HG02588 (cell line): ENCODE data around the gene TANC2.
"Not testable (repeated sequence)": the region's sequence is repeated elsewhere in the genome, so short reads cannot be mapped to it uniquely, and the experiment has no call there.

Experiments
- ATAC-seq: cut with Tn5 transposase; IDR thresholded peaks from one replicate; pipeline ENCODE4 v1.9.1; 2021; ENCODE audit warnings: mild to moderate bottlenecking, moderate library complexity; ENCODE audit not compliant: unreplicated experiment

TANC2 gene

DNA sequence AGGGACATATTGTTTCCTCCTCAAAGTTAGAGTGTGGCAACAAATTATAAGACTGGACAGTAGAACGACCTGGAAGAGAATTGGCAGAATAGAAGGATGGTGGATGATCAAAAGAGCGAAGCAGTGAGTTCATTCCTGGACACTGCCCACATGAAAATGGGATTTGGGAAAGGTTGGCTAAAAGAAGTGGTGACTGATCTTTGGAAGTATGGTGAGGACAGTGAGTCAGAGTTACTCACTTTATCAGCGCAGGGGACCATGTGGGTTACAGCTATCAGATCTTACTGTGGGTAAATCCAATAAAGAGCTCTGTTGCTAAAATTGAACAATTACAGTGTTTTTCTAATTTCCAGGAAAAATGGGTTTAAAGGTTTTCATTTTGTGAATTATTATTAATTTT is 2.7 kb upstream of the TANC2 start:
- ATAC-seq: no peak

DNA sequence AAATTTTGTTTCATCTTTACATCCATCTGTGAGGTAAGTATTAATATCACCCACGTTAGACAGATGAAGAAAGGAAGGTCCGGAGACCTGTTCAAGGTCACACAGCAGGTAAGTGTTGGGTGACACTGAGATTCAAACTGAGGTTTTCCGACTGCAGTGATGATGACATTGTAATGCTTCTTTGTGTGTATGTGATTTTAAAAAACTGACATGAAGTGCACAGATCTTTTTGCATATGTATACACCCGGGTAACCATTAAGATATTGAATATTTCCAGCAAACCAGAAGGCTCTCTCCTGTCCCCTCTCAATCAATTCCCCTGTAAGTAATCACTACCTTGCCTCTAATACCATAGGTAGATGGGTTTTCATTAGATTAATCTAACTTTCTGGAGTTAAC is 1.5 kb upstream of the TANC2 start:
- ATAC-seq: no peak

DNA sequence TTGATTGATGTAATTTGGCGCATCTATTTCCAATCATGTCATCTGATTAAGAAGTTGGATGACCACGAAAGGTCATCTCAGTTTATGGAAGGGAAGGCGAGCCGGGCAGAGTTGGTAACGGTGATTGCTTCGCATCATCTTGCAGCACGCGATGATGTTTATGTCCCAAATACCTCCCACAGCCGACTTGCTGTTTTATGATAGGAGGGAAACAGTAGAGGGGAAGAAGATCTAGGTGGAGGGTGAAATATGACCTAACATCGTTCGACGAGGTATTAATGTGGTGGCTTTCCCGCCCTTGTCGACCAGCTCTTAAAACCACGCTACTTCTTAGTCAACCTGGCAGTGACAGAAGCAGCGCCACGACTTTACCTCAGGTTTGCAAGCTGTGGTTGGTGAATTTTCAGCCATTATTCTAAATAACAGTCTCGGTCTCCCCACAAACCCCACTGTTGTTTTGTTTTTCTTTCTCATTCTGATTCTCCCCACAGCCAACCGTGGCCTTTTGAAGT is 805 bp upstream of the TANC2 start:
- ATAC-seq: no peak

DNA sequence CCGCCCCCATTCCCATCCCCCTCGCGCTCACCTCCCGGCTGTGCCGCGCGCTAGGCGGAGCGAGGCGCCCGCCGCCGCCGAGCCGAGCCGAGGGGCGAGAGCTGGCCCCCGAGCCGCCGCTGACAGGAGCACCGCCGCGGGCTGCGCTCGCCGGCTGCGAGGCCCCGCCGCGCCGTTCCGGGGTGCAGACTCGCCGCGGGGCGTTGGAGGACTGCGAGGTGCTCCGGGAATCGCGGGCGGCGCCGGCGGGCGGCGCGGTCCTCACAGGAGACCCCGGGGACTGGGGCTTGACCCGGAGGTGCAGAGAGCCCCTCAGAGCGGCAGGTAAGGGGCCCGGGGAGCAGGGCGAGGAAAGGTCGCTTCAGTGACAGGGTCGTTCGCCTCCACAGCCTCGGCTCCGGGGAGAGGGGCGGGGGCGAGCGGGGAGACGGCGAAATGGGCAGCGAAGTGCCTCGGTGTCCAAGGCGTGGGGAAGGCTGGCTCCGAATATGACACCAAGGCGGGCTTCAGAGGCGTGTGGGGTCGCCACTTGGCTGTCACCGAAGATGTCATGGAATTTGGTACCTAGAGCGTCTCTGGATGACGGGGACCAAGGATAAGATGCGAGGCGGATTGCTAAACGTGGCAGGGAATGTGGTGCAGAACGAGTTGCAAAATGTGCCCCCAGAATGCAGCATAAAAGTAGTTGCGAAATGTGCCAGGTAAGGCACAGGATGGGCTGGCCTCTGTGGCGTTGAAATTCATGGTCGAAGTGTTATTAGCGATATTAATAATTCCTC is 580 bp downstream of the TANC2 start:
- ATAC-seq: no peak

DNA sequence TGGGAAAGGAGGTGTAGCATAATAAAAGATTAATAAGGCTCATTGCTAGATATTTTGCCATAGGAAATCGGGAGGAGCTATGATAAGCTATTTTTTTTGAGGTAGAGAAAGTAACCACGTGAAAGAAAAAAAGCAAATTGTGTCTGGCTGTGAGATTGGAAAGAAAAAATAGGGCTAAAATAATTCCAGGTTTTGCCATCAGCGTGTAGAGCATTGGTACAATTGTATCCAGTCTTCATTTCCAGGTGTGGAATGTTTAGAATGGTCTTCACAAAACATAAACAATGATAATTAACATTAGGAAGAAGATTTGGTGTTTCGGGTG is 1.1 kb downstream of the TANC2 start:
- ATAC-seq: no peak

DNA sequence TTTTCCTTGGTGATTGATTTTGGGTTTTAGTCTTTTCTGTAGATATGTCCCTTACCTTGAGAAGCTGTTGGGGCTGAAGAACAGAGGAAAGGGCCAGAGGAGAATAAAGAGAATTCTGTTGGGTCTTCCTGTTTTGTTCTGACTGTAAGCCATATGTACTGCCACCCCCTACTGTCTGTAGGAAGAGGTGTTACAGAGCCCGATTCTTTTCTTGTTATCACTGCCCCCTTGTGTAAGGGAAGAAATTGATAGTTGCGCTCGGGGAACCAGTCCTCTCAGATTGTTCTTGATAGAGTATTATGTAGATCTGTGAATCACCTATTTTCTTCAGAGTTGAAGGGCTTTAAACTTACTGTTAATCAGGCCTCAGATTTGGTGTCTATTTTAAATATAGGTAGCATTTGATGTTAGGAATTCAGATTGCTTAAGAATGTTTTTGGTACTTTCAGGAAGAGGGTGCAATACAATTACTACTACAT is 2.4 kb downstream of the TANC2 start:
- peak; percentile 55 for ATAC-seq

DNA sequence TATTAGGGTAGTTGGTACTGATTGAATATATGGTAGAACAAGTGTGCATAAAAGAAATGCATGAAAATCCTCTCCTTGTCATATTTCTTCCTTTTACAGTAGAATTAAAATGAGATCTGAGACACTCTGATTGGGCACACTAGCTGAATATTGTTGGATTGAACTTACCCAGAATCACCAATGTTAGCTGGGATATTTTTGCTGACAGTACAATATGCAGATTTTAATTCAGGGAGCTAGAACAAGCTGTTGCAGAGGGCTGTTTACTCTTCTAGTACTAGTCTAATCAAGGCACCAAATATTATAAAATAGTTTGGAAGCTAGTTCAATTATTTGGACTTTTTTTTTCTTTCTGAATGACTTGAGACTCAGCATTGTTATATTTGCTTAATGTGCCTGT is 4.6 kb downstream of the TANC2 start:
- no peak for ATAC-seq

DNA sequence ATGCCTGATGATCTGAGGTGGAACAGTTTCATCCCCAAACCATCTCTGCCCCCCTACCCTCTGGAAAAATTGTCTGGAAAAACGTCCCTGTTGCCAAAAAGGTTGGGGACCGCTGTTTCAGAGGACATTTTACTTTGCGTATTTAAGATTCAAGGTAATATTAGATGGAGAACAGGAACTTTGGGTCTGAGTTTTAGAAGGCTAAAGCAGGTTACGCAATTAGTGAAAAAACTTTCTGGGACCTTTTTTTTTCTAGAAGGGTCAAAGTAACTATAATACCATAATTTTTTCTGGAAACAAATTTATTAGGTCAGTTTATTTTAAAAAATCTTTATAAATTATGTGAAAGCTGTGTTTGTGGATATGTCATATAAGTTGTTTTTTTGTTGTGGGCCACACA is 5.8 kb downstream of the TANC2 start:
- no peak for ATAC-seq

DNA sequence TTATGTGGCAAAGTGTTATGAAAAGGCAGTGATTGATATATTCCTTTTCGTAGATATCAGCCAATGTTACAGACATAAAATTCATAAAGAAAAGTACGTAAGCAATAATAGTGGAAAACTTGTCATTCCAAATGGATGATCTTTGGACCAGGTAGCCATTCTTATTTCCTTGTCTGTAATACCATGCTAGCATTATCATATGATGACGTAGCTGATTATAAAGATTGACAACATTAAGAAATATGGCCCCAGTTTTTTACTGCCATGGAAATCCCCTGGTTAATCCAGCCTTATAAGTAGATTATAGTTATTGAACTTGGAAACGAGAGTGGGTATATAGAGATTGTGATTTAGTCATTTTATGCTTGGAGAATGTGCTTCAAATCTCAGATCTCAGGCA is 8.8 kb downstream of the TANC2 start:
- no peak for ATAC-seq

DNA sequence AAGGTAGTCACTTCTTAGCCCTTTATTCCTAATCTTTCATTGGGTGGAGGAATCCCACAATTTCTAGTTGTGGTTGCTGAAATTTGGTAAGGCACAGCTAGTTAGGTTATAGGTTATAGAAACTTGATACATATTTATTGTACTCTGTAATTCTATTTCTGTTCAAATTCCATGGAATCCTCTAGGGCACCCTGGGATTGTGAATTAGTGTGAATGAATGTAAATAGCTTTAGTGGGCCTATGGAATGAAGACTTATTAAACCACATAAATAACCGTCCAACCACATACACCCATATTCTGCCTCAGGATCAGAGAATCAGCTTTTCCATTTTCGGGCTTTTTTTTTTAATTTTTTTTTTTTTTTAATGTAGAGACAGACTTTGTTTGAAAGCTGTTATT is 9.2 kb downstream of the TANC2 start:
- ATAC-seq: no peak

DNA sequence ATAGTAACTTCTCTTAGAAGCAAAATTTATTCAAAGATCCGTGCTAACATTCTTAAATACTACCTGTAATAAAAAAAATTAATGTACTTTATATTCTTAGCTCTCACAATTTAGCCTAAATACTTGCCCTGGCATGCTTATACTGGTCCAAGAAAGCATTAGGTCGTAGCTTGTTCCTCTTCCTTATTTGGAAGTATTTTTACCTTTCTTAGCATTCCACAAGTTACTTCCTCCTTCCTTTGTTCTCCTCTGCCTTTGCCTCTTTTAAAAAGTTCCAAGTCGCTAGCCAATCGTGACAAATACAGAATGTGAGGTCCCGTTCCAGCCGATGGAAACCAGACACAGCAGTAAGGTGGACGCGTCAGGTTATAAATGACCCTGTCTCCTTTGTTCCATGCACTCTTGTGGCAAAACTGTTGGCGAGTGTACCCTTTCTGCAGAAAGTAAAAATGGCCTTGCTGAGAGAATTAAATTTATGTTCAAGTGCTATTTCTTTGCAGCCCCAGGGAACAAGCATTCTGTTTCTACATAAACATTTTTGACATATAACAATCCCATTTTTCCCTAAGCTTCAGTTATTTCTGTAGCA is 10.7 kb downstream of the TANC2 start:
- ATAC-seq: not testable (repeated sequence)

DNA sequence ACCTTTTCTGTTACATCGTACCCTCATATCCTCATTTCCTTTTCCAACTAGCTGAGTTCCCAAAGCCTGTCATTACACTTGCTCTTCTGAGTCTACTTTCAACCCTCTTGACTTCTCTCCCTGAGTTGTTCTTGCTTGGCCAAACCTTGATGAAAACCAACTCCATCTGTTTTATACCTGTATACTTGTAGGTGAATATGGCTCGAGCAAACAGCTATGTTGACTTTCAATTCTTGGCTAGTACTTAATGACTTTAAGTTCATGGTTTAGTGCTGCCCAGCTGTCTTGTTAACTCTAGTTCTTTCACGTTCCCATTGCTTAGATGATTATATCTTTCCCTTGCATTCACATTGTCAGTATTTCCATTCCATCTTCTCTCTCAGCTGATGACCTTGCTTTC is 14.8 kb downstream of the TANC2 start:
- ATAC-seq: no peak

DNA sequence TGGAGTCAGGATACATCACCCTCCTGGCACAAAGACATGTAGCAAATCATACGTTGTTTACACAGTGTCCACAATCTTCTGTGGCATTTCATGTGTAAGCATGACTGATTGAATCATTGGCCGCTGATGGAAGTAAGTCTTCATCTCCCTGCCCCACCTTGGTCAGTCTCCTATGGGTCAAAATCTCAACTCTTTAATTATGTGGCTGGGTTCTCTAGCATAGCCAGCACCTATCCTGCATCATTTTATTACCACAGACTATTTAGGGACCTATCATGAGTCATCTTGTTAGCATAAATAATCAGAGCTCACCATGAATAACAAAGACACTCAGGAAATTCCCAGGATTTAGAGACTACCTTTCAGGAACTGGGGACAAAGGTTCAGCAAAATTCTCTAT is 15.9 kb downstream of the TANC2 start:
- no peak for ATAC-seq

DNA sequence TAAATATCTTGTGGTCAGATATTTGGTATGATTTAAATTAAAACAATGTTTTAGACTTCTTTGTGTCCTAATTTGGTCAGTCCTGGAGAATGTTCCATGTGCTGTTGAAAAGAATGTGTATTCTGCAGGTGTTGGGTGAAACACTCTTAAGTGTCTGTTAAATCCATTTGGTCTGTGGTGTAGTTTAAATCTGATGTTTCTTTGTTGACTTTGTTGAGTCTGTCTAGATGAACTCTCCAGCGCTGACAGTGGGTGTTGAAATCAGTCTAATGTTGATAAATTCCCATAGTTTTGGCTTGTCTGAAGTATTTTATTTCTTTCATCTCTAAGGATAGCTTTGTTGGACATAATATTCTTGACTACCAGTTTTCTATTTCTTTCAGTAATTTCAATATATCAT is 18.8 kb downstream of the TANC2 start:
- no peak for ATAC-seq

DNA sequence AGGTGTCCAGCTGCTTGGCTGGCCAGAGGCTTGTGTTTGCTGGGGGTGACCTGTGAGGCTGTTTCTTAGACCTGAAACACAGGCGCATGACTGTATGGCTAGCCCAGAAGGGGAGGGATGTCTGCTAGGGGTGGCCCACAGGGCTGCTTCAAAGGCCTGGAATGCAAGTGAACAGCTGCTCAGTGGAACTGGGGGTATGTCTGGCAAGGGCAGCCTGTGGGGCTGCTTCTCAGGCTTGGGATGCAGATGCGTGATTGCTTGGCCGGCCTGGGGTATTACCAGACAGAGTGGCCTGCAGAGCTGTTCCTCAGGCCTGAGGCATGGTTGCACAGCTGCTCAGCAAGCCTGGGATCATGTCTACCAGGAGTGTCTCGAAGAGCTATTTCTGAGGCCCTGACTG is 20.5 kb downstream of the TANC2 start:
- no peak for ATAC-seq

DNA sequence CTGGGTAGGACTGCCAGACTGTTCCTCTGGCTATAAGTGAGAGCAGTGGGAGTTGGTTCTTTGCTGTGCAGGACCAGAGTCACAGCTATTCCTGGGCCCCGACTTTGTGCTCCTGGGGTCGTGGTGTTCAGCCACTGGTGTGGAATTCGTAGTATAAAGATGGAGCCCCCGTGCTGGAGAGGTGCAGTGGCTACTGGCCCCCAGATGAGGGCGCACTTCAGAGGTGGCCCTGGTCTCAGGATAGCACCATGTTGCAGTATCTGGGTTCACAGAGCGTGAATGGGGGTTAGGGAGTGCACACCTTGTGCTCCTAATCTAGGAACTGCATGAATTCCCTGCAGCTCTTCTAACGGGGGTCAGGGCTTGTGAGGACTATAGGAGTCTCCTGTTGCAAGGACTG is 21.1 kb downstream of the TANC2 start:
- ATAC-seq: no peak

DNA sequence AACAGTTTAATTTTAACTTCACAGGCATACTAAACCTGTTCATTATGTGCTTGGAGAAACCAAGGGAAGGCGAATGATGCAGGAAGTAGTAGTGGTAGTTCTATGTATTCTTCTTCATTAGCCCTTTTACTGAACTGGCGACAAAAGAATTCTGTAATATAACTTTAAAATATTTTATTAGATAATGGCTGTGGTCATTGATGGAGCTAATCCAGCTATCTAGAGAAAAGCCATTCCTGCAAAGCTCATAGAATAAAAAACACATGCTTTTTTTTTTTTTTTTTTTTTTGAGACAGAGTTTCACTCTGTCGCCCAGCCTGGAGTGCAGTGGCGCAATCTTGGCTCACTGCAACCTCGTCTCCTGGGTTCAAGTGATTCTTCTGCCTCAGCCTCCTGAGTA is 23.5 kb downstream of the TANC2 start:
- no peak for ATAC-seq

DNA sequence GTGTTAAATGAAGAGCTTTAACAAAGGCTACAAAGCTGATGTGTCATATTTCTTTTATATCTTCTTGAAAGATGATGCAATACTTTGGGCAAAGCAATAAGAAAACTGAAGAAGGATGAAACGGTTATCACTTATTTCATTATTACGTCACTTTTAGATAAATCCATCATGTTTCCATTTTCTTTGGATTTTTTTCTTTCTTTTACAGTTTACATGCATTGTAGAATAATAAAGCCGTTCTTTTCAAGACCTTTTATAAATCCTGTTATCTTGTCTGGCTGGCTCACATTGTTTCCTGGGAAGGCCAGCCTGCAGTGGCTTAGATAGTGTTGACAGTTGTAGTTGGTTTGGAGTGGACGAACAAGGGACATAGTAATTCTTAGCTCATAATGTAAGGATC is 28.9 kb downstream of the TANC2 start:
- ATAC-seq: no peak

DNA sequence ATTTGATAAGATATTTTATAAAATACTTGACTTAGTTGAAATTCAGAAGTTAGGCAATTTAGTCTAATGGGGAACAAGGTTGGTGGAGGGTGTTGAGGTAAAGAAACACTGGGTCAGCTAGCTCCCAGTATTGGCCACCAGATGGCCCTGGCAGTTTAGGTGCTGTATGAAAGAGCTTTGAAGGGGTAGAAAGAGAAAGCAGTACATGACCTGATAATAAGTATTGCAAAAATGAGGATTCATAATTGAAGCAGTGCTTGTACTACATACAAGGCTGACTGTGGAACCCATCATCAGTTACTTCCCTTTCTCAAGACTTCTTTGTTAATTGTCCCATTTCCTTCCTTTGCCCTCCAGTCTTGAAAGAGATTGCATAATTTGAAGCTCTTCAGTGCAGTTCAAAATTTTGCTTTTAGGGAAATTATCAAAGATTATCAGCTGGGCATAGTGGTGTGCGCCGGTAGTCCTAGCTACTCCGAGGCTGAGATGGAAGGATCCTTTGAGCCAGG is 29.4 kb downstream of the TANC2 start:
- no peak for ATAC-seq

DNA sequence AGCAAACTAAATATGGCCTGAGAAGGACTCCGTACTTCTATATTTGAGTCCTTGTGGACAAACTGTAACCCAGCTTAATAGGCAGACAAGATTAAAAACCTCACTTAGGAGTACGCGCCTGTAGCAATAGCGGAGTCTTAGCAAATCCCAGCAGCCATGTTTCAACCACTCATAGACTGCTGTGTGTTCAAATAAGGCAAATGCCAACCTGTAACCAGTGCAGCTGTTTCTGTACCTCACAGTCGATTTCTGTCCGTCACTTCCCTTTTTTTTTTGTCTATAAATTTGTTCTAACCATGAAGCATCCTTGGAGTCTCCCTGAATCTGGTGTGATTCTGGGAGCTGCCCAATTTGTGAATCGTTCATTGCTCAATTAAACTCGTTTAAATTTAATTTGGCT is 30.2 kb downstream of the TANC2 start:
- no peak for ATAC-seq

DNA sequence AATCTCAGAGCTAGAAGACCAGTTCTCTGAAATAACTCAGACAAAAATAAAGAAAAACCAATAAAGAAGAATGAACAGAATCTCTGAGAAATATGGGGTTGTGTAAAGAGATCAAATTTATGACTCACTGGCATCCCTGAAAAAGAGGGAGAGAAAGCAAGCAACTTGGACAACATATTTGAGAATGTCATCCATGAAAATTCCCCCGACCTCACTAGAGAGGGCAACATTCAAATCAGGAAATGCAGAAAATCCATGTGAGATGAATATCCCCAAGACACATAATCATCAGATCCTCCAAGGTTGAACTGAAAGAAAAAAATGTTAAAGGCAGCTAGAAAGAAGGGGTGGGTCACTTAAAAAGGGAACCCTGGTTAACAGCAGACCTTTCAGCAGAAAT is 32.1 kb downstream of the TANC2 start:
- ATAC-seq: no peak

DNA sequence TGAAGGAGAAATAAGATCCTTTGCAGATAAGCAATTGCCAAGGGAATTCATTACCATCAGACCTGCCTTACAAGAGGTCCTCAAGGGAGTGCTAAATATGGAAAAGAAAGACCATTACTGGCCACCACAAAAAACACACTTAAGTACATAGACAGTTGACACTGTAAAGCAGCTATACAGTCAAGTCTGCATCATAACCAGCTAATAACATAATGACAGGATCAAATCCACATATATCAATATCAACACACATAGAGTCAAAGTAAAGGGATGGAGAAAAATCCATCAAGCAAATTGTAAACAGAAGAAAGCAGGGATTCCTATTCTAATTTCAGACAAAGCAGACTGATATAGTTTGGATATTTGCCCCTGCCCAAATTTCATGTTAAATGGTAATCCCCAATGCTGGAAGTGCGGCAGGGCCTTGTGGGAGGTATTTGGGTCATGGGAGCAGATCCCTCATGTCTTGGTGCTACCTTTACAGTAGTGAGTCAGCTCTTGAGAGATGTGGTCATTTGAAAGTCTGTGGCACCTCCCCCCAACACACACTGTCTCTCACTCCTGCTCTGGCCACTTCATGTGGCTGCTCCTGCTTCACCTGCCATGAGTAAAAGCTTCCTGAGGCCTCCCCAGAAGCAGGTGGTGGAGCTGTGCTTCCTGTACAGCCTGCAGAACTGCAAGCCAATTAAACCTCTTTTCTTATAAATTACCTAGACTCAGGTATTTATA is 32.8 kb downstream of the TANC2 start:
- no peak for ATAC-seq
